GM12878 (cell line): ENCODE results near the gene ASB2. TPM values are rescaled to one million over a fixed set of nuclear protein-coding genes. Genes with fewer than 3 reads are reported as not detected.
A peak's percentile ranks its signal among the peaks of the same experiment; 100 is the strongest.

Experiments used
- ATF3 ChIP-seq: IDR thresholded peaks from 2 replicates; pipeline ENCODE4 v1.6.1; 2011; ENCODE audit warnings: low read depth, mild to moderate bottlenecking, low read length, moderate library complexity, borderline replicate concordance; ENCODE audit errors: extremely low read depth
- BHLHE40 ChIP-seq, 2 experiments: fragments of 450-650 bp in 1 of 2; IDR thresholded peaks; 2 replicates each; pipeline ENCODE4 v1.6.1; 2011 to 2017; ENCODE audit warnings: low read depth in 2 of 2, borderline replicate concordance in 1 of 2, improper control_type of control experiment in 1 of 2, low read length in 1 of 2, mild to moderate bottlenecking in 1 of 2
- CBFB ChIP-seq: IDR thresholded peaks from 2 replicates; pipeline ENCODE4 v1.6.1; 2016; ENCODE audit warnings: antibody characterized with exemption, low read depth
- CBX3 ChIP-seq: fragments of 200-600 bp; sonication (generic); IDR thresholded peaks from 2 replicates; pipeline ENCODE4 v1.6.1; 2016; ENCODE audit warnings: low read depth, borderline replicate concordance
- CBX5 ChIP-seq: sonication (generic); IDR thresholded peaks from 2 replicates; pipeline ENCODE4 v1.6.1; 2016; ENCODE audit warnings: low read depth, moderate library complexity, mild to moderate bottlenecking, inconsistent platforms
- CEBPZ ChIP-seq: fragments of 150-350 bp; IDR thresholded peaks from 2 replicates; pipeline ENCODE4 v1.6.1; 2016; ENCODE audit warnings: low read depth, low read length
- DPF2 ChIP-seq: fragments of 450-650 bp; IDR thresholded peaks from 2 replicates; pipeline ENCODE4 v1.6.1; 2017; ENCODE audit warnings: mild to moderate bottlenecking
- E2F4 ChIP-seq: IDR thresholded peaks from 2 replicates; pipeline ENCODE4 v1.6.1; 2012; ENCODE audit warnings: low read depth, low read length, improper control_type of control experiment
- JUNB ChIP-seq: IDR thresholded peaks from 2 replicates; pipeline ENCODE4 v1.6.1; 2016; ENCODE audit warnings: antibody characterized with exemption, mild to moderate bottlenecking
- MXI1 ChIP-seq: fragments of 150-350 bp; IDR thresholded peaks from 2 replicates; pipeline ENCODE4 v1.6.1; 2011; ENCODE audit warnings: low read depth, mild to moderate bottlenecking, inconsistent platforms, low read length, improper control_type of control experiment
- NFYA ChIP-seq: IDR thresholded peaks from 2 replicates; pipeline ENCODE4 v1.6.1; 2011; ENCODE audit warnings: low read depth, mild to moderate bottlenecking, low read length, improper control_type of control experiment, borderline replicate concordance
- NFYB ChIP-seq: IDR thresholded peaks from 2 replicates; pipeline ENCODE4 v1.6.1; 2011; ENCODE audit warnings: low read depth, mild to moderate bottlenecking, low read length, improper control_type of control experiment, moderate library complexity; ENCODE audit not compliant: insufficient read depth
- PAX8 ChIP-seq: fragments of 450-650 bp; IDR thresholded peaks from 2 replicates; pipeline ENCODE4 v1.6.1; 2017; ENCODE audit warnings: mild to moderate bottlenecking, moderate library complexity
- PML ChIP-seq: IDR thresholded peaks from 2 replicates; pipeline ENCODE4 v1.6.1; 2012; ENCODE audit warnings: low read length, inconsistent platforms
- POLR2A ChIP-seq: IDR thresholded peaks from 2 replicates; pipeline ENCODE4 v1.6.1; 2011; ENCODE audit warnings: low read depth, mild to moderate bottlenecking, low read length
- POLR2AphosphoS5 ChIP-seq: IDR thresholded peaks from 2 replicates; pipeline ENCODE4 v1.6.1; 2011; ENCODE audit warnings: mild to moderate bottlenecking, low read length, inconsistent platforms
- SMAD5 ChIP-seq: IDR thresholded peaks from 2 replicates; pipeline ENCODE4 v1.6.1; 2016; ENCODE audit warnings: antibody characterized with exemption, low read depth
- SREBF1 ChIP-seq: IDR thresholded peaks from 2 replicates; pipeline ENCODE4 v1.6.1; 2012; ENCODE audit warnings: mild to moderate bottlenecking, low read length
- STAT3 ChIP-seq: IDR thresholded peaks from 2 replicates; pipeline ENCODE4 v1.6.1; 2011; ENCODE audit warnings: low read depth, low read length, improper control_type of control experiment
- SUZ12 ChIP-seq: fragments of 200-600 bp; sonication (generic); IDR thresholded peaks from one replicate; pipeline ENCODE4 v1.6.1; 2018; ENCODE audit warnings: antibody characterized with exemption, mild to moderate bottlenecking; ENCODE audit not compliant: unreplicated experiment
- YY1 ChIP-seq: IDR thresholded peaks from 2 replicates; pipeline ENCODE4 v1.6.1; 2011; ENCODE audit warnings: low read depth, mild to moderate bottlenecking, low read length
- ZNF622 ChIP-seq: fragments of 450-650 bp; IDR thresholded peaks from 2 replicates; pipeline ENCODE4 v1.6.1; 2017; ENCODE audit warnings: mild to moderate bottlenecking, inconsistent platforms
- polyA plus RNA-seq, 11 experiments: library from polyadenylated mRNA; depleted of rRNA in 4 of 11; unstranded in 6 of 11; stranded (reverse) in 5 of 11; fragments of >200 nt; fragmentation: Nextera tagmentation in 4 of 11; fragmentation: Illumina TruSeq in 1 of 11; extraction: Ambion mirVana in 4 of 11; extraction: Trizol in 1 of 11; gene quantifications; 1 replicate in 1 of 11; 2 replicates in 10 of 11; pipeline versions ENCODE4 v1.2.1 to v1.2.3, GENCODE V29; 2011 to 2016; ENCODE audit warnings: inconsistent platforms in 2 of 11, missing spikeins in 2 of 11, low read depth in 1 of 11
- total RNA-seq, 4 experiments: library from RNA; depleted of rRNA in 3 of 4; stranded (reverse); fragments of >200 nt in 3 of 4; fragmentation: Illumina TruSeq in 1 of 4; extraction: Trizol in 1 of 4; gene quantifications; 2 replicates each; pipeline versions ENCODE4 v1.2.1 to v1.2.3, GENCODE V29; 2013 to 2021
- TF ChIP-seq, protein P1 (sequence below): IDR thresholded peaks from 2 replicates; pipeline ENCODE4 v1.6.1; 2011; ENCODE audit warnings: borderline replicate concordance, low read depth, mild to moderate bottlenecking, moderate library complexity, mixed read lengths, low read length; ENCODE audit not compliant: insufficient read depth; ENCODE audit errors: extremely low read length
- TF ChIP-seq, protein P2 (sequence below): fragments of 450-650 bp; IDR thresholded peaks from 2 replicates; pipeline ENCODE4 v1.6.1; 2017; ENCODE audit warnings: mild to moderate bottlenecking, moderate library complexity

ASB2 gene
- total and polyA plus RNA-seq, 10 of the 15 experiments (the other 5 are each of a cell fraction or from before 2014, with no cell fraction given) = 3.0 to 54.8 (median 33.5) TPM

DNA sequence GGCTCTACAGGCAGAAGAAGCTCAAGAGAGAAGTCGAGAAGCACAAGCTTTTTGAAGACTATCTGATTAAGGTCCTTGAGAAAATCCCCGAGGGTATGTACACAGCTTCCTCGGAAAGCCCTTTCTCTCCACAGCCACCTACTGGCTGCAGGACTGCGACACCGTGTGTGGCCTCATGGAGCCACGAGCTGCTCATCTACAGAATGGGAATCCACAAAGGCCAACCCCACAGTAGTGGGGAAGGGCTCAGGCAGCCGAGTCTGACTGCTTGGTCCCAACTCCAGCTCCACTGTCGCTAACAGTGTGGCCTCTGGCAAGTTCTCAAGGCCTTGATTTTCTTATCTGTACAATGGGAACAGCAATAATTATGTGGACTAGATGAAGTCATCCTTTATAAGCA lies 23.2 kb upstream of the ASB2 start (continued):
- TF ChIP-seq CBFB (no peak), POLR2AphosphoS5 (no peak), POLR2A (no peak), ATF3 (no peak), CBX3 (no peak), CEBPZ (no peak), E2F4 (no peak), DPF2 (no peak), YY1 (no peak), PML (no peak), BHLHE40 (IDR thresholded peaks at IDR 0.05; ENCODE audit: borderline replicate concordance in 1 of 2, low read depth in 2 of 2, low read length in 1 of 2) (no peak), ZNF622 (no peak), NFYB (no peak), JUNB (no peak), MXI1 (no peak), SUZ12 (no peak), CBX5 (no peak), SMAD5 (no peak), NFYA (no peak), PAX8 (no peak), STAT3 (no peak), SREBF1 (no peak)
- TF ChIP-seq, protein P1, sequence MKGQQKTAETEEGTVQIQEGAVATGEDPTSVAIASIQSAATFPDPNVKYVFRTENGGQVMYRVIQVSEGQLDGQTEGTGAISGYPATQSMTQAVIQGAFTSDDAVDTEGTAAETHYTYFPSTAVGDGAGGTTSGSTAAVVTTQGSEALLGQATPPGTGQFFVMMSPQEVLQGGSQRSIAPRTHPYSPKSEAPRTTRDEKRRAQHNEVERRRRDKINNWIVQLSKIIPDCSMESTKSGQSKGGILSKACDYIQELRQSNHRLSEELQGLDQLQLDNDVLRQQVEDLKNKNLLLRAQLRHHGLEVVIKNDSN = no peak
- TF ChIP-seq, protein P2, sequence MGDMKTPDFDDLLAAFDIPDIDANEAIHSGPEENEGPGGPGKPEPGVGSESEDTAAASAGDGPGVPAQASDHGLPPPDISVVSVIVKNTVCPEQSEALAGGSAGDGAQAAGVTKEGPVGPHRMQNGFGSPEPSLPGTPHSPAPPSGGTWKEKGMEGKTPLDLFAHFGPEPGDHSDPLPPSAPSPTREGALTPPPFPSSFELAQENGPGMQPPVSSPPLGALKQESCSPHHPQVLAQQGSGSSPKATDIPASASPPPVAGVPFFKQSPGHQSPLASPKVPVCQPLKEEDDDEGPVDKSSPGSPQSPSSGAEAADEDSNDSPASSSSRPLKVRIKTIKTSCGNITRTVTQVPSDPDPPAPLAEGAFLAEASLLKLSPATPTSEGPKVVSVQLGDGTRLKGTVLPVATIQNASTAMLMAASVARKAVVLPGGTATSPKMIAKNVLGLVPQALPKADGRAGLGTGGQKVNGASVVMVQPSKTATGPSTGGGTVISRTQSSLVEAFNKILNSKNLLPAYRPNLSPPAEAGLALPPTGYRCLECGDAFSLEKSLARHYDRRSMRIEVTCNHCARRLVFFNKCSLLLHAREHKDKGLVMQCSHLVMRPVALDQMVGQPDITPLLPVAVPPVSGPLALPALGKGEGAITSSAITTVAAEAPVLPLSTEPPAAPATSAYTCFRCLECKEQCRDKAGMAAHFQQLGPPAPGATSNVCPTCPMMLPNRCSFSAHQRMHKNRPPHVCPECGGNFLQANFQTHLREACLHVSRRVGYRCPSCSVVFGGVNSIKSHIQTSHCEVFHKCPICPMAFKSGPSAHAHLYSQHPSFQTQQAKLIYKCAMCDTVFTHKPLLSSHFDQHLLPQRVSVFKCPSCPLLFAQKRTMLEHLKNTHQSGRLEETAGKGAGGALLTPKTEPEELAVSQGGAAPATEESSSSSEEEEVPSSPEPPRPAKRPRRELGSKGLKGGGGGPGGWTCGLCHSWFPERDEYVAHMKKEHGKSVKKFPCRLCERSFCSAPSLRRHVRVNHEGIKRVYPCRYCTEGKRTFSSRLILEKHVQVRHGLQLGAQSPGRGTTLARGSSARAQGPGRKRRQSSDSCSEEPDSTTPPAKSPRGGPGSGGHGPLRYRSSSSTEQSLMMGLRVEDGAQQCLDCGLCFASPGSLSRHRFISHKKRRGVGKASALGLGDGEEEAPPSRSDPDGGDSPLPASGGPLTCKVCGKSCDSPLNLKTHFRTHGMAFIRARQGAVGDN = peak; percentile 67
